HepG2 (cell line): ENCODE results near the gene GLI3. TPM values are rescaled to one million over a fixed set of nuclear protein-coding genes. Genes with fewer than 3 reads are reported as not detected.

ENCODE experiments used
- ARID4A ChIP-seq: sonication (generic); formaldehyde crosslinking; IDR thresholded peaks from 2 replicates; pipeline ENCODE4 v1.5.0; 2020; ENCODE audit warnings: mild to moderate bottlenecking, missing genetic modification reagents, borderline replicate concordance
- ATAD3A ChIP-seq: sonication (generic); formaldehyde crosslinking; IDR thresholded peaks from 2 replicates; pipeline ENCODE4 v1.4.0; 2020; ENCODE audit warnings: missing genetic modification reagents
- CREB3 ChIP-seq: sonication (generic); formaldehyde crosslinking; IDR thresholded peaks from 2 replicates; pipeline ENCODE4 v1.5.0; 2020; ENCODE audit warnings: missing genetic modification reagents
- KLF6 ChIP-seq: IDR thresholded peaks from 2 replicates; pipeline ENCODE4 v1.8.0; 2016; ENCODE audit warnings: missing biosample characterization, missing genetic modification reagents
- PITX1 ChIP-seq: sonication (generic); formaldehyde crosslinking; IDR thresholded peaks from 2 replicates; pipeline ENCODE4 v1.5.1; 2020; ENCODE audit warnings: mild to moderate bottlenecking, missing genetic modification reagents
- SIN3B ChIP-seq: fragments of 150-350 bp; IDR thresholded peaks from 2 replicates; pipeline ENCODE4 v1.6.1; 2014; ENCODE audit warnings: low read length
- TAF15 ChIP-seq: fragments of 200-400 bp; formaldehyde crosslinking; IDR thresholded peaks from one replicate; pipeline ENCODE4 v1.6.1; 2018; ENCODE audit warnings: mild to moderate bottlenecking, low read depth, low read length; ENCODE audit not compliant: poor library complexity, severe bottlenecking
- ZBTB10 ChIP-seq: sonication (generic); formaldehyde crosslinking; IDR thresholded peaks from 2 replicates; pipeline ENCODE4 v1.4.0; 2020; ENCODE audit warnings: missing genetic modification reagents, borderline replicate concordance
- ZBTB21 ChIP-seq: sonication (generic); formaldehyde crosslinking; IDR thresholded peaks from 2 replicates; pipeline ENCODE4 v1.4.0; 2020; ENCODE audit warnings: missing genetic modification reagents
- ZNF879 ChIP-seq: sonication (generic); formaldehyde crosslinking; IDR thresholded peaks from 2 replicates; pipeline ENCODE4 v1.8.1; 2023; ENCODE audit warnings: missing genetic modification reagents
- polyA plus RNA-seq, 8 experiments: library from polyadenylated mRNA; depleted of rRNA in 3 of 8; stranded (reverse) in 7 of 8; unstranded in 1 of 8; fragments of >200 nt; fragmentation: Illumina TruSeq in 4 of 8; extraction: Trizol in 4 of 8; gene quantifications; 2 replicates each; pipeline versions ENCODE4 v1.2.1 to v1.2.3, GENCODE V29; 2011 to 2016; ENCODE audit warnings: low read depth in 4 of 8, missing spikeins in 1 of 8, mixed read lengths in 1 of 8; ENCODE audit not compliant: insufficient read depth in 1 of 8
- total RNA-seq, 5 experiments: library from RNA; depleted of rRNA; stranded (reverse); fragments of >200 nt; fragmentation: Illumina TruSeq; extraction: Trizol; gene quantifications; 2 replicates each; pipeline ENCODE4 v1.2.3, GENCODE V29; 2016; ENCODE audit warnings: low read depth in 1 of 5
- TF ChIP-seq, protein P1 (sequence below): sonication (generic); formaldehyde crosslinking; IDR thresholded peaks from one replicate; pipeline ENCODE4 v1.5.1; 2020; ENCODE audit warnings: mild to moderate bottlenecking, missing genetic modification reagents; ENCODE audit errors: not compliant biosample characterization

GLI3 gene
- total and polyA plus RNA-seq, 2 of the 13 experiments (the other 11 are each of a cell fraction or from before 2014, with no cell fraction given): not detected

DNA sequence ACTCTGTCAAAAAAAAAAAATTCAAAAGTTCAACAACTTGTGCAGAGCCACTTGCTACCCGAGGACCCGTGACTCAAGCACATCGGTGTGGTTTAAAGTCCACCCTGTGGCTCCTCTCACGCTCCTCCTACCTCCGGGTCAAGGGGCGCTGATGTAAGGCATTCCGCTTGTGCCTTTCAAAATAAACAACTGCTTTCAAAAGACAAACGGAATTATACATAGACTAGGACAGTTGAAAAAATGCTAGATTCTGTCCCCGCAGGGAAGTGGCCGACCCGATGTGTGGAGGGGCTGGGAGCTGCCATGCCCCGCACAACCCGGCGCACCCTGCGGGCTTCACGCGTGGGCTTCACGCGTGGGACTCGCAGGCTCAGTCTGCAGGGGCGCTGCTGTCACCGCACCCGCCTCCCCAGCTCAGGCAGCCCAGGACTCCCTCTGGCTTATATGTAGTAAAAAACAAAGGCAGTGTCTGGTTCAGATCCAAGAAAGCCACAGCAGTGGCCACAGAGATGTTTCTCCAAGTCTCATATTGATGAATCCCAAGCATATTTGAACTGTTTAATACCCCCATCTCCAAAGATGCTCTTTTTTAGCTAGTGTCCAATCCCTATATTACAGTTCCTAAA, 294.4 kb downstream of the GLI3 start (continued):
- TF ChIP-seq, protein P1, sequence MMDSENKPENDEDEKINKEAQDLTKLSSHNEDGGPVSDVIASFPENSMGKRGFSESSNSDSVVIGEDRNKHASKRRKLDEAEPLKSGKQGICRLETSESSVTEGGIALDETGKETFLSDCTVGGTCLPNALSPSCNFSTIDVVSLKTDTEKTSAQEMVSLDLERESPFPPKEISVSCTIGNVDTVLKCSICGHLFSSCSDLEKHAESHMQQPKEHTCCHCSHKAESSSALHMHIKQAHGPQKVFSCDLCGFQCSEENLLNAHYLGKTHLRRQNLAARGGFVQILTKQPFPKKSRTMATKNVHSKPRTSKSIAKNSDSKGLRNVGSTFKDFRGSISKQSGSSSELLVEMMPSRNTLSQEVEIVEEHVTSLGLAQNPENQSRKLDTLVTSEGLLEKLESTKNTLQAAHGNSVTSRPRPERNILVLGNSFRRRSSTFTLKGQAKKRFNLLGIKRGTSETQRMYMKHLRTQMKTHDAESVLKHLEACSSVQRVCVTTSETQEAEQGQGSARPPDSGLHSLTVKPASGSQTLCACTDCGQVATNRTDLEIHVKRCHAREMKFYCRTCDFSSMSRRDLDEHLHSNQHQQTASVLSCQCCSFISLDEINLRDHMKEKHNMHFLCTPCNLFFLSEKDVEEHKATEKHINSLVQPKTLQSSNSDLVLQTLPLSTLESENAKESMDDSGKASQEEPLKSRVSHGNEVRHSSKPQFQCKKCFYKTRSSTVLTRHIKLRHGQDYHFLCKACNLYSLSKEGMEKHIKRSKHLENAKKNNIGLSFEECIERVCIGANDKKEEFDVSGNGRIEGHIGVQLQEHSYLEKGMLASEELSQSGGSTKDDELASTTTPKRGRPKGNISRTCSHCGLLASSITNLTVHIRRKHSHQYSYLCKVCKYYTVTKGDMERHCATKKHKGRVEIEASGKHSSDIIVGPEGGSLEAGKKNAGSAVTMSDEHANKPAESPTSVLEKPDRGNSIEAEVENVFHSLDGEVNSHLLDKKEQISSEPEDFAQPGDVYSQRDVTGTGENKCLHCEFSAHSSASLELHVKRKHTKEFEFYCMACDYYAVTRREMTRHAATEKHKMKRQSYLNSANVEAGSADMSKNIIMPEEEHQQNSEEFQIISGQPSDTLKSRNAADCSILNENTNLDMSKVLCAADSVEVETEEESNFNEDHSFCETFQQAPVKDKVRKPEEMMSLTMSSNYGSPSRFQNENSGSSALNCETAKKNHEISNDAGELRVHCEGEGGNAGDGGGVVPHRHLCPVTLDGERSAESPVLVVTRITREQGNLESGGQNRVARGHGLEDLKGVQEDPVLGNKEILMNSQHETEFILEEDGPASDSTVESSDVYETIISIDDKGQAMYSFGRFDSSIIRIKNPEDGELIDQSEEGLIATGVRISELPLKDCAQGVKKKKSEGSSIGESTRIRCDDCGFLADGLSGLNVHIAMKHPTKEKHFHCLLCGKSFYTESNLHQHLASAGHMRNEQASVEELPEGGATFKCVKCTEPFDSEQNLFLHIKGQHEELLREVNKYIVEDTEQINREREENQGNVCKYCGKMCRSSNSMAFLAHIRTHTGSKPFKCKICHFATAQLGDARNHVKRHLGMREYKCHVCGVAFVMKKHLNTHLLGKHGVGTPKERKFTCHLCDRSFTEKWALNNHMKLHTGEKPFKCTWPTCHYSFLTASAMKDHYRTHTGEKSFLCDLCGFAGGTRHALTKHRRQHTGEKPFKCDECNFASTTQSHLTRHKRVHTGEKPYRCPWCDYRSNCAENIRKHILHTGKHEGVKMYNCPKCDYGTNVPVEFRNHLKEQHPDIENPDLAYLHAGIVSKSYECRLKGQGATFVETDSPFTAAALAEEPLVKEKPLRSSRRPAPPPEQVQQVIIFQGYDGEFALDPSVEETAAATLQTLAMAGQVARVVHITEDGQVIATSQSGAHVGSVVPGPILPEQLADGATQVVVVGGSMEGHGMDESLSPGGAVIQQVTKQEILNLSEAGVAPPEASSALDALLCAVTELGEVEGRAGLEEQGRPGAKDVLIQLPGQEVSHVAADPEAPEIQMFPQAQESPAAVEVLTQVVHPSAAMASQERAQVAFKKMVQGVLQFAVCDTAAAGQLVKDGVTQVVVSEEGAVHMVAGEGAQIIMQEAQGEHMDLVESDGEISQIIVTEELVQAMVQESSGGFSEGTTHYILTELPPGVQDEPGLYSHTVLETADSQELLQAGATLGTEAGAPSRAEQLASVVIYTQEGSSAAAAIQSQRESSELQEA: no peak
- TF ChIP-seq ZBTB10 (CRISPR knock-in tag) (no peak), CREB3 (no peak), ATAD3A (CRISPR knock-in tag) (no peak), SIN3B (no peak), ARID4A (CRISPR knock-in tag) (no peak; the same call in 1 of the 2 replicates), TAF15 (no peak), PITX1 (CRISPR knock-in tag) (no peak), ZBTB21 (CRISPR knock-in tag) (no peak), KLF6 (no peak), ZNF879 (no peak)
